HPDE6-E6E7 (cell line): ENCODE data around the gene EHHADH.
A peak's percentile ranks its signal among the peaks of the same experiment; 100 is the strongest.
"Not testable (repeated sequence)": the region's sequence is repeated elsewhere in the genome, so short reads cannot be mapped to it uniquely, and the experiment has no call there.

ENCODE experiments used
- DNase-seq: peaks from one replicate; pipeline ENCODE4 v3.0.0; 2011; ENCODE audit warnings: missing footprints; ENCODE audit errors: extremely low spot score

Gene EHHADH

DNA sequence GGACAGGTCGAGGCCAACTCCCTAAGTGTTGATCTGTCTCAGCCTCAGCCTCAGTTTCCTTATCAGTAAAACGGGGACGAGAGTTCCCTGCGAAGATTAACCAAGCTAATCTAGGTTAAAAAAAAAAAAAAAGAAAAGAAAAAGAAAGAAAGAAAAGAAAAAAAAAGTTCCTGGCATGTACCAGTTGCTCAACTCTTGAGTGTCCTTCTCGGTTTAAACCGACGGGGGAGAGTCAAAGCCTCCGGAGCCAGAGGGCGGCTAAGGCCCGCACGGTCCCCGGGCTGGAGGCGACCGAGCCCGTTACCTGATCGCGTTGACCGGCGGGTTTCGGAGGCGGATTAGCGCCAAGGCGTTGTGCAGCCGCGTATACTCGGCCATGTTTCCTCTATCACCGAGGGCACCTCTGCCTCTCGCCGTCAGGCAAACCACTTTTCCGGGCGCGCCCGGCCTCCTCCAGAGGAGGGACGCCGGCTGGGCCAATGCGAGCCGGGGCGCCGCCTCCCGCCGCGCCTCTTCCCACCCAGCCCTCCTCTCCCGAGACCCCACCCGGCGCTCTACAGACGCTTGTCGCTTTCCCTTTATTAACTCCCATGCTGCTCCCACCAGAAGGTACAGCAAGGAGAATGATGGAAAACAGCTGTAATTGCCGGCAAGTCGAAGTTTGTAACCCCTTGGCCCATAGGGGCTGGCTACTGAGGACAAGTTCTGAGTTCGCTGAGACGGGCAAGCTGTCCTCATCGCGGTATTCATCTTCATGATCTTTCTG lies at the start of gene EHHADH:
Gene EHHADH, minus strand, starts transcription at position 405 of the 766 bp plus-strand sequence. Its CDS starts 27 bp downstream, at position 378.
- peak; percentile 80 for DNase-seq

DNA sequence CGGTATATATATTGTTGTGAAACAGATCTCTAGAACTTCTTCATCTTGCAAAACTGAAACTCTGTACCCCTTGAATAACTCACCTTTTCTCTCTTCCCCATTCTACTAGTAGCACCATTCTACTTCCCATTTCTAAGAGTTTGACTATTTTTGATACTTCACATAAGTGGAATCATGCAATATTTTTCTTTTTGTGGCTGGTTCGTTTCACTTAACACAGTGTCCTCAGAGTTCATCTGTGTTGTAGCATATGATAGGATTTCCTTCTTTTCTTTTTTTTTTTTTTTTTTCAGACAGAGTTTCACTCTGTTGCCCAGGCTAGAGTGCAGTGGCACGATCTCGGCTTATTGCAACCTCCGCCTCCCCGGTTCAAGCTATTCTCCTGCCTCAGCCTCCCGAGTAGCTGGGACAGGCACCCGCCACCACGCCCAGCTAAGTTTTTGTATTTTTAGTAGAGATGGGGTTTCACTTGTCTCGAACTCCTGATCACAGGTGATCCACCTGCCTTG lies 46.1 kb upstream of the EHHADH start:
- not testable (repeated sequence) for DNase-seq

DNA sequence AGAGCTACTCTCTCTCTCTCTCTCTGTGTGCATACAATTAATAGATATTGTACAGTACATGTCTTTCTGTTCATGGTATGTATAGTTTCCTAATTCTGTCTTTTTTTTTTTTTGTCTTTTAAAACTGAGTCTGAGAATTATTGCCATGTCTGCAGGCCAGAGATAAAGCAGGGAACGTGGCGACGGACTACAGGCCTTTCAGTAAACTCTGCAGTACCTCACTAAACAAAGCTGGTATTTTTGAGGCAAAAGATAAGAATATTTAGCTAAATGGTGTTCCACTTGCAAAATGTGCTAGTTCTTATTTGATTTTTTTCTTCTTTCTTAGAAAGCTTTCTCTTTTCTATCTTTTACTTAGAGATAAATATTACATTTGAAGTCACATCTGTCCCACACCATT lies 44.0 kb upstream of the EHHADH start:
- DNase-seq: no peak

DNA sequence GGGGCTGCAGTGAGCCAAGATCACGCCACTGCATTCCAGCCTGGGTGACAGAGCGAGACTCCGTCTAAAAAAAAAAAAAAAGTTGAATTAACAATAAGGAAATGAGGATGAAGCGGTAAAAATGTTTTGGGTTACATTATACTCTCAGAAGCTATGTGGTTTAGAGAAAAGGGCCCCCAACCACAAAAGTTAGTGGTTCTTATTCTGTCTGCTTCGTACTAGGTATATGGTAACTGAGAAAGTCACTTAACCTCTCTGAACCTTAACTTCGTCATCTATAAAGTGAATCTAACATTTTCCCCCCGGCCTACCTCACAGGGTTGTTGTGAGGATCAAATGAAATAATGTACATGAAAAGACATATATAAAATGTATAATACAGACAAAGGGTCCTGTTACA lies 38.4 kb upstream of the EHHADH start:
- DNase-seq: no peak

DNA sequence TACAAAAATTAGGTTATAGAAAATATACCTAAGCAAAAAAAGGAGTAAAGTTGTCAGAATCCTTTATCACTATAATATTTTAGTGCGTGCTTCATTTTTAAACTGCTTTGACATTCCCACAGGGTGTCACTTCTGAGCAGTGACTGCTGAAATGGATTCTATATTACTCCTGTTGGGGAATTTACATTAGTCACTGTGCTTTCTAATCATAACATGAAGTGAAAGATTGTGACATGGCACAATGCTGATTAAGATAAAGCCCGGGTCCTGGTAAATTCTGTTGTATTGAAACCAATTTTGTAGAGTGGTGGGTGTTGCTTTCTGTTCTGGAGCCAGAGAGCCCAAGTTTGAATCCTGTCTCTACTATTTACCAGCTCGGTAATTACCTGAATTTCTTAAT lies 36.4 kb upstream of the EHHADH start:
- DNase-seq: no peak

DNA sequence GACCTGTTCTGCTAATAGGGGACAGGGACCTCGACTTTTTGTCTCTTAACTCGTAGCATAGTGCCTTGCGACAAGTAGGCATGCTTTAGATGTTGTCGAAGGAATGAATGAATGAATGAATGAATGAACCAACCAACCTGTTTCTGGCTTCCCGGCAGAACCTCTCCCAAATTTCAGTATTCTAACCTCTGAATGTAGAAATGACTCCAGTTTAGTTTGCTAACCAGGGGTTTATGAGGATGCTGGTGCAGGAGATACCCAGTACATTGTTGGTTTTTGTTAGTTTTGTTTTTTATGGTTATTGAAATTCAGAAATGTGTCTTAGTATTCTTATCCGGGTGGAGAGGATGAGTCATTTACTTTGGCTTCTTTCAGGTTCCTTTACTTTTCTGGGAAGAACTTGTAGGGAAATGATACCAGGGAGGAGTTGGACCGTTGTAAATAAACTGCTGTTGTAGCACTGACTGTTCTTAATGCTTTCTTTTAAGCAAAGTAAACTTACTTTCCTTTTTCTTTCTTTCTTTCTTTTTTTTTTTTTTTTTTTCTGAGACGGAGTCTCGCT lies 29.6 kb upstream of the EHHADH start:
- DNase-seq: peak; percentile 20

DNA sequence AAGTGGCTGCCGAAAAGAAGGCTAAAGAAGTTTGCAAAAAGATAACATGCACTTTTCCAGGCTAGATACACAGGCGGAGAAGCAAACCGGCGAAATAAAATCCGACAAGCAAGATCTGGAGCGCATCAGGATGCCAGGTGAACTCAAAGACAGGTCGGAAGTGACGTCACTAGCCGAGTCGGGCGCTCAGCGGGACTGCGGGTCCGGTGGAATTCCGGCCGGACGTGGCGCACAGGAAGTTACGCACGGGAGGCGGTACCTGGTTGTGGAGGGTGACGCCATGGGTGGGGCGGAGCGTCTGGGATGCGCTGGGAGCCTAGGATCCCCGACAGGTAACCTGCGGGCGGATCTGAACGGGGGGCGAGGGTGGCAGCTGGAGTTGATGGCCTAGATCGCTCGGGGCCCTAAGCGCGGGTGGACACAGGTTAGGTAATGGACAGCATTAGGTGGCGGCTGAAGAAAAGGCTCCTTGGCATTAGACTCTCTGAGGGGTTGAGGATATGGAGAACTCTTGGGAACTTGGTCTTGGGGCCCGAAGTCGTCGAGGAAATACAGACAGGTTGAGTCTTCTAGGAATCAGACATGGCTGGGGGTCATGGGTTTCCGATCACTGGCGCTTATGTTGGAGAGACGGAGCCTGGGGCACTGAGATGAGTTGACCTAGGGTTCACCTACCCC lies 29.0 kb upstream of the EHHADH start:
- DNase-seq: peak; percentile 96

DNA sequence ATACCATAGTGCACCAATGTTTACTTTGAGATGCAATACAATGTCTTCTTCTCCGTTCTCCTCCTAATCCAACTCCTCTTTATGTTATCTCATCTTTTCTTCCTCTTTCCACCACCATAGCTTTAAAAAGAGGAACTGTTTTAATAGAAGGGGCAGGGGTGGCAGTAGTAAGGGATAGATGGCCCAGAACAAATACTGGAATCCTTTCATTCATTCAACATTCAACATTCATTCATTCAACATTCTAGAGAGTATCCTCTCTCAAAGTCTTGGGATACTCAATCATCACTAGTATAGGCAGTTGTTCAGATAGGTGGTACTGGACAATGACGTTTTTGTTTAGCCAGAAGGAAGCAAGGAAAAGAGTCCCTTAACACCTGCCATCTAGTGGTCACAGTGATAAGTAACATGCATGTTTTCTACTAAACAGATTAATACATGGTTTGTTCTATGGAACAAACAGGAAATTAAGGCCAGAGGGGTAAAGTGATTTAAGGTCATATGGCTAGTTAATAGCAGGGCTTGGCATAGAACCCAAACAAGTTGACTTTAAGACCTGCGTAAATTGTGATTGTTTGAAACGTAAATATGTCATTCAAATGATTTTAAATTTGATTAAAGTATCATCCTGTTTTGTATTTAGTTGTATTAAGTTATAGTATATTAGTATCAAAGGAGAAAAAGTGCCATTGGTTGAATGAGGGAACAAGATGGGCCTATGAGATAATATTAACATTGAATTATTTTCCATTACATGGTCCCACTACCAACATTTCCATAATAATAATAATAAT lies 26.9 kb upstream of the EHHADH start:
- DNase-seq: peak; percentile 46

DNA sequence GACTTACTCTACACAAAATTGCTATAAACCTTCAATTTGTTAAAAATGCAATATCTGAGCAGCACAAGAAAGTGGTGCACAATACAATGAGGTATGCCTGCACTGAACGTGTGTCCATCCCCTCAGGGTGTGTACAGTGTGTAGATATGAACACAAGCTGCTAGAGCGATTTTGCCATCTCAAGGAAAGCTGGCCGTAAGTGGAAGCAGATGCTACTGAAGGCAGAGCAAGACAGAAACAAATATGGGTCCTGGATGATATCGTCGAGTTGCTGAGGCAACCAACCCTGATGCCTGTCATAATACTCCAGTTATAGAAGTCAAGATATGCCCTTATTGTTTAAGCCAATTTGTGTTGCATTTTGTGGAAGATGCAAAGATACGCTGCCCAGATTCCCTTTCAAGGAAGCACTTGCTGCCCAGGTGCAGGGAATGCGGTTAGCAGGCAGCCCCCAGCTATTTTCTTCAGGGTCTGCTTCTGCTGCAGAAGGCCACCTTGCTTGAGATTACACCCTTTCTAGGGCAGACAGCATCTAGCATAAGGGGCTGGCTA lies 25.8 kb upstream of the EHHADH start:
- no peak for DNase-seq

DNA sequence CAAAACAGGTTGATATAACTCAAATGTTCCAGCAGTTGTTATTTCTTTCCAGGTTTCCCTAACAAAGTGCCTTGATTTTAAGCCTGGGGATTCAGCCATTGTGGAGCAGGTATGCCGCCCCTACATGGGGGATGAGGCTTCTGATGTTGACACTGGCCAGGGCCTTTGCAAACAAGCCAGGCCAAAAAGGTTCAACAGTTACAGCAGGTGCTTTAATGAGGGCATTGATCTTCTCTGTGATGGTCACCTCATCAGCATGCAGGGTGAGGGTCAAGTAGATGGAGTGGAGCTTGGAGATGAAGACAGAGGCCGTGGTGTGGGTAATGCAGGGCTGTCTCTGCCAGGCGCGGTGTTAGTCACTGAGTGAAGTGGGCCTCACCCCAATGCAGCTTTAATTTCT lies 22.6 kb upstream of the EHHADH start:
- no peak for DNase-seq

DNA sequence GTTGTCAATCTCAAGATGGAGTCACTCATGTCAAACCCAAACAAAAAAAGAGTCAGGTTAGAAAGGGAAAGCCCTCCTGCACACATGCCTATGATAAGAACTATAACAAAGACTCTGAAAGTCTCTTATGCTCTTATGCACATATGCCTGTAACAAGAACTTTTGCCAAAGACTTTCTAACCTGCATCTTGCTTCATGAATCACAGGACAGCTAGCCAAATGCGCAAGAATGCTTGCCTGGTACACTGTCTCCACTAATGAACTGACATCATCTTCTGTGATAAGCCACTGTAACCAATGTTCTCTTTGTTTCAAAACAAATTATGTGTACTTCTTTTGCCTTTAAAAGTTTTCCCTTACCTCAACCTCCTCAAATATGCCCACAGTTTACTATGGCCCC lies 18.2 kb upstream of the EHHADH start:
- no peak for DNase-seq

DNA sequence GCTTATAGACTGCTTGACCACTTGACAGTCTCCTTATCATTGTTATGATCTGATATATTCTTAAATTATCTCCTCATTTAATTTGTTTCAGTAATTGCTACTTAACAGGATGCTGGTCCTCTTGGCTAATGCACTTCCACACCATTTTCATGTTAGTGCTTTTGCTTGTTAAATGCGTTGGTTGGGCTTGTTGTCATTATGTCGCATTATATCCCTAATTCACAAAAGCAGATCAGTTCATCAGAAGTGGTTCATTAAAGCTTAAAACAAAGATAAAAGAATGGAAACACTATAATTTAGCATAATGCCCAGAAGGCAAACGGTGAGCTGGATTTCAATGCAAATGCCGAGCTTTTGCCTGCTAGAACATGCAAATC lies 17.1 kb upstream of the EHHADH start:
- DNase-seq: no peak

DNA sequence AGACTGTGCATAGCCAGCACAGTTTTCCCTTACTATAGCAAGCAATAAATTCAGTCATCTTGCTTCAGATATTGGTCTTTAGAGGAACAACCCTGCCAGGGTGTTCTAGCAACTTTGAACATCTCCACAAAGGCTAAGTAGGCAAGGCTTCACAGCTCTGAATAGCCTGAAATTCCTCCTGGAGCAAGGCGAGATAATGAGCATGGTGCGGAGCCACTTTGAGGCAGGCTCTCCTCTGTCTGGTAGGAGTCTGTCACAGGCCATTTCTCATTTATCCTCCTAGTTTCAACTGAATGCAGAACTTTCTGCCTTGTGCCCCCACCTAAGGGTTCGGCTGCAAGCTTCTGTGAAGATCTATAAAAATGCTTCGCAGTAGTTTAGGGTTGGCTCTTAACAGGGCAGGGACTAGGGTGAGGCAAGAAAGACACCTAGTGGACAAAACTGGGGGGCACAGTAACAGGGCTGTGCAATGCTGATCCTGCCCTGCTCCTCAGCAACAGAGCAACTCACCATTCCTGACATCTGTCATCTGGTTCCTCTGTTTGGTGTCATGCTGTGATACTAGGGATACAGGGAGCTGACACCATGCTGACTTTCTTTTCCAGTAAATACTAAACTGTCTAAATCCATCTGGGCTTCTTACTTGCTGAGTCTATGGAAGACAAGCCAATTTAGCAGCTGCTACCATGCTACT lies 16.6 kb upstream of the EHHADH start:
- no peak for DNase-seq

DNA sequence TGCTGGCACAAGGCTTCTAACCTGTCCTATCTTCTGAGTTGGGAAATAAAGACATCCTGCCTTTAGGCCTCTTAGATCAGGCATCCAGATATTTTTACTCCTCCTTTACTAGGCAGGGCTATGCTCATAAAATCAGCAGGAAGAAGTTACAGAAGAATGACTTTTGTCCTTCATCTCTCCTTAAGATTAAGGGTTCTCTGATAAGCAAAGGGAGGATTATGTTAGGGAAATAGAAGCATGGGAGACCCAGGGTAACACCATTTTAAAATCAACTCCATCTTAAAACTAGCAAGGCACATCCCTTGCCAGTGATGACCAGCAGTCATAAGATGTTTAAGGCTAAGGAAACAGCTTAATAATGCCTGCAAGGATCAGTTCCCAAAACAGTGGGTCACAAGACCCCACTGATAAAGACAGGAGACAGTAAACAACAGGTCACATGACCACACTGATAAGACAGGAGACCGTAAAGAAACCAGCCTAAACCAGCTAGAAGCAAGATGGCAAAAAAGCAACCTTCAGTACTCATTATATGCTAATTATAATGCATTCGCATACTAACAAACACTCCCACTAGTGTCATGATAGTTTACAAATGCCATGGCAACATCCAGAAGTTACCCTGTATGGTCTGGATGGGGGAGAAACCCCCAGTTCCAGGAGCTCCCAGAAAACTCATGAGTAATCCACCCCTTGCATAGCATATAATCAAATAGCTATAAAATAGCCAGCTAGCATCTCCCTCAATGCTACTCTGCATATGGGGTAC lies 14.5 kb upstream of the EHHADH start:
- no peak for DNase-seq

DNA sequence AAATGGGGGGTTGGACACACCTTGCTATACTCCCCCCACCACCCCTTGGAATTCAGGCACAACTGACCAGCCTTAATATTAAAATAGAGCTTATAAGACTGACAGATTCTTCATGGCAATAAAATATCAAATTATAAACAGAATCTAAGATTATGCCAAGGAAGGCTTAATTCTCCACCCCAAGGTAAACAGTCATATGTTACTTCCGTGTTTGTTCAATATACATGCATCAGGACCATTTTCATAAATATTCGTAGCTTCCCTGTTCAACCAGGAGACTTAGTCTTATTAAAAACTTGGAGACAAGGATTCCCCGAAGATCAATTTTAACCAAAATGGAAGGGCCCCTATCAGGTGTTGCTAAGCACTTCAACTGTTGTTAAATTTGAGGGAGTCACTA lies 13.3 kb upstream of the EHHADH start:
- DNase-seq: no peak

DNA sequence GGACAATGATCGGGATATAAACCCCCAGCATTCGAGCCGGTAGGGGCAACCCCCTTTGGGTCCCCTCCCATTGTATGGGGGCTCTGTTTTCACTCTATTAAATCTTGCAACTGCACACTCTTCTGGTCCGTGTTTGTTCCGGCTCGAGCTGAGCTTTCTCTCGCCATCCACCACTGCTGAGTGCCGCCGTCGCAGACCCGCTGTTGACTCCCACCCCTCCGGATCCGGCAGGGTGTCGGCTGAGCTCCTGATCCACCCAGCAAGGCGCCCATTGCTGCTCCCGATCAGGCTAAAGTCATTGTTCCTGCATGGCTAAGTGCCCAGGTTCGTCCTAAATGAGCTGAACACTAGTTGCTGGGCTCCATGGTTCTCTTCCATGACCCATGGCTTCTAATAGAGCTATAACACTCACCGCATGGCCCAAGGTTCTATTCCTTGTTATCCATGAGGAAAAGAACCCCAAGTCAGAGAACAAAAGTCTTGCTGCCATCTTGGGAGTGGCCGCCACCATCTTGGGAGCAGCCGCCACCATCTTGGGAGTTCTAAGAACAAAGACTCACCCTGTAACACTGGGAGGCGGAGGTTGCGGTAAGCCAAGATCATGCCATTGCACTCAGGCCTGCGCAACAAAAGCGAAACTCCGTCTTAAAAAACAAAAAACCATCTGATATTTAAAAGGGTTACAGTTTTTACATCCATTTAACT lies 11.2 kb upstream of the EHHADH start:
- DNase-seq: no peak

DNA sequence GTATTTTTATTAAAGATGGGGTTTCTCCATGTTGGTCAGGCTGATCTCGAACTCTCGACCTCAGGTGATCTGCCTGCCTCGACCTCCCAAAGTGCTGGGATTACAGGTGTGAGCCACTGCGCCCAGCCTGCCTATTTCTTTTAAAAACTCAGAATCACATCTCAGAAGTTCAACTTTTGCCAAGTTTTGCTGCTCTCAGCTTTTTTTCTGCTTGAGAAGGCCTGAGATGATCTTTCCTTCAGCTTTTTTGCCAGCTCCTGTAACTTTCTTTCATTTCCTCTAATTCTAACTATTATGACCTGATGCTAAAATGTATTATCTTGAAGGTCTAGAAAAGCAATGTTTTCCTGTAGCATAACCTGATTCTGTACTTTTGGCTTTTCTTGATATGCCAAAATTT lies 9.6 kb upstream of the EHHADH start:
- no peak for DNase-seq

DNA sequence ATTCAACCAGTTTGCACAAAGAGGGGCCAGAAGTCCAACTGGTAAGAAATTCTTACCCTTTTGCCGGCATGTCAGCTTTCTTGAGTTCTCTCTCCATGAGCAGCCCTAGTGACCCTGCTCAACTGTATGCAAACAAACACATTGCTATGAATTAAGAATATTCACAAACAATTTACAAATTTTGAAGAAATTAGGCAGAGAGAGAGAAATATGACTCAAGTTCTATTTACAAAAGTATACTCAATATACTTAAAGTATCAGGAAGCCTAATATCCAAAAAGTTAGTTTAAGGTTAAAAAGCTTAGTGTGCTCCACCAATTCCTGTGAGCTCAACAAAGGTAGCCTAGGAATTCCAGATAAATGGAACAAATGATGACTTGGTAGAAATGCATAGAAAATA lies 3.5 kb upstream of the EHHADH start:
- DNase-seq: no peak

DNA sequence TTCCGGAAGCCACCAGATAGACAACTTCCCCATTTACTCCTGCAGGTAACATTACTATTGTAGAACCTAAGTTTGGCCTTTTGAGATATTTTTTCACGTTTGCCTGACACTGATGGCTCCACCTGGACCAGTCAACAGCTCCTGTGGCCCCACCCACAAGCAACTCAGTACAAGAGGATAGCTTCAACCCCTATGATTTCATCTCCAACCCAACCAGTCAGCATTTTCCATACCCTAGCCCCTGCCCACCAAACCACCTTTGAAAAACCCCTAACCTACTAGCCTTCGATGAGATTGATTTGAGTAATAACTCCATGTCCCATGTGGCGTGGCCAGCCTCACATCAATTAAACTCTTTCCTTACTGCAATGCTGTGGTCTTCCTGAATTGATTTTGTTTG lies 950 bp upstream of the EHHADH start:
- DNase-seq: no peak

DNA sequence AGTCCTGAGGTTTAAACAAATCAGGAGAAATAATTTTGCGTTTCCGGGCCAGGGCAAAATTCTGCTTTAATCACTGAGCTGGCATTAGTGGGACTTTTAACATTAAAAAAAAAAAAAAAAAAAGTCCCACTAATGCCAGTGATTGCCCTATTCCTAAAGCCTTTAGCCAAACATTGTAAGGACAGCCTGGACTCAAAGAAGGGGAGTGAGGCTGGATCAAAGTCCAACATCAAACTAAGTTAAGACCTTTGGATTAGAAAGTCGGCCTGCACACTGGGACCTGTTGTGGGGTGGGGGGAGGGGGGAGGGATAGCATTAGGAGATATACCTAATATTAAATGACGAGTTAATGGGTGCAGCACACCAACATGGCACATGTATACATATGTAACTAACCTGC lies 716 bp downstream of the EHHADH start:
- DNase-seq: not testable (repeated sequence)
